DMS 273 (cell line): ENCODE measurements around the gene DCUN1D5.
"Not testable (repeated sequence)": the region's sequence is repeated elsewhere in the genome, so short reads cannot be mapped to it uniquely, and the experiment has no call there.

ENCODE experiments used
- DNase-seq: peaks from one replicate; lab custom pipeline; 2025; ENCODE audit not compliant: unreplicated experiment; lab: John Stamatoyannopoulos, UW

Gene DCUN1D5

DNA sequence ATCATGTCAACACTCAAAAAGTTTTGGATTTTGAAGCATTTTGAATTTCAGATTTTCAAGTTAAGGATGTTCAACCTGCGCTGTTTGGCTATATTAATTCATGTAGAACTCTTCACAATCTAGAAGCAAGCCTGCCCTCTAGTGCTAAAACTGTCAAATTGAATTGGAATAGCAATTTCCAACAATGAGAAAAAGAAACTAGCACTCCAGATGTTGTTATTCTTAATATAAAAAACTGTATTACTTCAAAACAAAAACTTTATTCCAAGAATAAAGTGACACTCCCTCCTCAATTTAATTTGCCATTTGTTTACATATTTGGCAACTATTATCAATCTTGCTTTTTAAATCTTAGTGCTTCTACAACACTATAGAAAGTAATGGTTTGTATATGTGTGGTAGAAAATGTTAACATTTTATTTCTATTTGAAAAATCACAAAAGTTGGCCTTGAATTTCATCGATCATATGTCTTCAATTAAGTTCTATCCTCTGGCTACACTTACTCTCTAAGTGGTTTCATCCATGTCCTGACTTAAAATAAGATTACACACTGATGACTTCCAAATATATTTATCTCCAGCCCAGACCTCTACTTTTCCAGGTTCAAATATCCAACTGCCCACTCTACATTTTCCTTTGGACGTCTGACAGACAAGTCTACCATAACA lies 36.6 kb downstream of the DCUN1D5 start:
- peak; percentile 47 for DNase-seq

DNA sequence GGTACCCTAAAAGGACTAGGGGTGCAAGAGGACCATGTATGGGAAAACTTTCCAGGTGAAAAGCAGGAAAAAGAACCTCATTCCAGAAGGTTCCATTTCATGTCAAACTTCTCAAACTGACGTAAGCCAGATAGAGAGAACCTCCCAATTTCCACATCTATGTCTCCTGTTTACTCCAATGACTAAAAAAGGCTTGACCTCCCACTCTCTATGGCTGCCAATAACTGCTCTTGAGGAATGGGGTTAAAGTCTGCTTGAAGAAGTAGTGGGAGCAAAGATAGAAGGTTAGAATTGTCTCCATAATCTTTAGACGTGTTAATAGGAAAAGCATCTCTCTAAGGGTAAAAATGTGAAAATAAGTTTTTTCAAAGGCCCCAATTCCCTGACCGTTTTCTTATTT lies 38.0 kb downstream of the DCUN1D5 start:
- no peak for DNase-seq

GRCh38 chr11:103051981-103052380 lies 40.0 kb downstream of the DCUN1D5 start:
- DNase-seq: no peak

GRCh38 chr11:103051151-103051801 lies 40.7 kb downstream of the DCUN1D5 start:
- DNase-seq: no peak

GRCh38 chr11:103050351-103050750 lies 41.6 kb downstream of the DCUN1D5 start:
- DNase-seq: no peak

- no peak for DNase-seq
These were observed 44.1 kb downstream of the DCUN1D5 start for GRCh38 chr11:103047837-103048236.

DNA sequence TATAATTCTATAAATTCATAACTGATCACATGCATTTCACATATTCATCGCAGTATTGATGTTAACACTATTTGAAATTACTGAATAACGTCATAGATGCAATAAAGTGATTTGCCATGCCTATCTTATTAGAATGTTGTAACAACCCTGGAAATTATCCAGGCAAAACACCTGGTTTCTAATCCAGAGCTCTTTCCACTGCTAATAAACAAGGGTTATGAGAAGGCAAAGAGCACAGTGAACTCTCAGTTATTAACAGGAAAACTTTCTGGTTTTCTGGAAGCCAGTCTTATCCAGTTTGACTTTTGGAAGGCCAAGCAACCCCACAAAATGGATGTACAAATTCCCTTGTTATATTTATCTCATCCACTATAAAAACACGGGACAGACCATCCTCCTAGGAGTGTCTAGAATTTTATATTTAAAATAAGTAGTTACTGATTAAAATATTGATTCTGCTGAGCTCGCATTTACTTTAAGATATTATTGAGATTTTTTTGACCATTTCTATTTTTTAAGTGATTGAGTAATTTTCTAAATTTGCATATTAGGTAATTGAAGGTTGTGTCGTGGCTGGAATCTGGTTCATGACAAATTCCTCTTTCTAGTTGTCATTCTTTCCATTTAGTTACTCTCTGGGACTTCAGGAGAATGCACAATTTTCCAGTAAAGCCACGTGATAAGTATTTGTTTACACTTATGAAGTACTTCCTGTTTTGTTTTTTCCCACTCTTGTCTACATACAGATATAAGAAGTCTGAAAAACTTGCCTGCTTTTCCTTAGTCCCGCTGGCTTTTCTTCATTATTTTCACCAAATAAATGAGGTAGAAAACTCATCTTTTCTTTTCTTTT lies 47.9 kb downstream of the DCUN1D5 start:
- no peak for DNase-seq

GRCh38 chr11:103042161-103042560 lies 49.8 kb downstream of the DCUN1D5 start:
- no peak for DNase-seq

DNA sequence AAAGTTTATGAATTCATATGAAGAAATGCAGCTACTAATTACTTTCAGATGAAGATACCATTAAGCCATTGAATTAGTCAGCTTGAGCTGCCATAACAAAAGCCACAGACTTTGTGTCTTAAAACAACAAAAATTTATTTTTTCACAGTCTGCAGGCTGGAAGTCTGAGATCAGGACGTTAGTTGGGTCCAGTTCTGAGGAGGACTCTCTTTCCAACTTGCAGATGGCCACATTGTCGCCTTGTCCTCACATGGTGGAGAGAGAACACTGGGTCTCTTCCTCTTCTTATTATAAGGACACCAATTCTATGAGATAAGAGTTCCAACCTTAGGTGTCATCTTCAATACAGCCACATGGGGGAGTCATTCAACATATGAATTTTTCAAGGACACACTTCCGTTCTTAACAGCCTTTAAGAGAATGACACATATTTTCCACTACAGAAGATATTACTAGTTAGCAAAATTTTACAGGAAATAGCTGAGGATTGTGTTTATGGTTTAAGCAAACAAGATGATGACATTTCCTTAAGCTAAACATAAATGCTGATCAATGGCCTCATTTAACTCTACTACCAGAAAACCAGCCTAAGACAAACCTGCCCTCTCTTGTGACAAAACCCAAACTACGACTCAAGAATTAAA lies 56.0 kb downstream of the DCUN1D5 start:
- peak; percentile 71 for DNase-seq

DNA sequence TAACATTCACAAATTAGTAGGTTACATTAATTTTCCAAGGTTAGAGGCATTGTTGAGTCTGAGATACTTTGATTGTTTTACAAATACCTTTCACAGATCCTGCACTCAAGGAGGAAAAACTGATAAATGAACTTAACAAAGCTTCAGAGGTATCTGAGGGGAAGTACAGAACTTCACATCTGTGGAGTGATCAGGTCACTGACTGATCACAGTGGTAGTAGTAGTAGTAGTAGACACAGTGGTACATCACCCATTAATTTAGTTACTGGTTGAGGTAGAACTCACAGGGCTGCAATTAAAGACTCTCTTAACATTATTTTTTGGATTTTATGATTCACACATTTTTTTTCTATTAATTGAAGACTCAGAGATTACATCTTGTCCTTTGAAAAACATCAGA lies 56.7 kb downstream of the DCUN1D5 start:
- no peak for DNase-seq

GRCh38 chr11:103031834-103032233 lies 60.1 kb downstream of the DCUN1D5 start:
- no peak for DNase-seq

GRCh38 chr11:103029401-103029800 lies 62.6 kb downstream of the DCUN1D5 start:
- no peak for DNase-seq

- not testable (repeated sequence) for DNase-seq
These were observed 63.5 kb downstream of the DCUN1D5 start for GRCh38 chr11:103028304-103029020.

GRCh38 chr11:103024086-103024485 lies 67.9 kb downstream of the DCUN1D5 start:
- no peak for DNase-seq

DNA sequence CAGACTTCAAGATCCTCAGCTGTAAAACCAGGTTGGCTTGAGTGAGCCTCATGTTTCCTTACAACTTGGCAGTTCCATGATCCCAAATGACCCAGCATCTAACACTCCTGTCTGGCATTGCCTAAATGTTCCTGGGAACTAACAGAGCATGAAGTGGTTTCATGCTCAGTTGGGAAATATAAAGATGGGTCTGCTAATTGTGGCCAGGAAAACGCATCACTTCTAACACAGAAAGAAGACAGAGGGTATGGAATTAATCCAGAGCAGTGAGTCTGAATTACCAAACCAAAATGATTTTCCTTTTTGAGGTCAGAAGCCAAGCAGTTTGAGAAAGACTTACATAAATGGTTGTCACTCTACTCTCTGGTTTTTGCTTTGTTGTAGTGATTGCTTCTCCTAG lies 75.9 kb downstream of the DCUN1D5 start:
- DNase-seq: no peak

GRCh38 chr11:103013421-103013820 lies 78.5 kb downstream of the DCUN1D5 start:
- DNase-seq: no peak
